Activated CD4-positive, alpha-beta T cell treated with anti-CD3 and anti-CD28 coated beads, Interleukin-2, amount 50 U/mL, for 4 hours (primary cell): ENCODE results near the gene RELL2.
A peak's percentile ranks its signal among the peaks of the same experiment; 100 is the strongest.

Experiments
- DNase-seq, 2 experiments: peaks; one replicate each; pipeline ENCODE4 v3.0.0-alpha.2; 2020

RELL2 gene

GRCh38 chr5:141650851-141651727, 14.3 kb downstream of the RELL2 start, which contains the start of gene FCHSD1:
FCHSD1 (minus strand) TSS chr5:141651418; CDS start chr5:141651368, 50 bp downstream.
- peak; percentile 63 to 64 for DNase-seq

GRCh38 chr5:141651728-141652105, 14.9 kb downstream of the RELL2 start:
- no peak for DNase-seq

- no peak for DNase-seq
Measured at GRCh38 chr5:141654298-141654697, 17.5 kb downstream of the RELL2 start.

GRCh38 chr5:141655020-141655419, 18.2 kb downstream of the RELL2 start:
- no peak for DNase-seq

GRCh38 chr5:141656396-141656795, 19.6 kb downstream of the RELL2 start:
- no peak for DNase-seq

- no peak for DNase-seq
Measured at GRCh38 chr5:141657404-141657803, 20.6 kb downstream of the RELL2 start.

- DNase-seq = no peak
Measured at GRCh38 chr5:141657937-141658545, 21.2 kb downstream of the RELL2 start.

- no peak for DNase-seq
Measured at GRCh38 chr5:141662028-141662427, 25.2 kb downstream of the RELL2 start.

GRCh38 chr5:141663506-141663905, 26.7 kb downstream of the RELL2 start:
- no peak for DNase-seq

GRCh38 chr5:141664733-141665461, 28.1 kb downstream of the RELL2 start:
- DNase-seq = peak; percentile 67 to 68

- no peak for DNase-seq
Measured at GRCh38 chr5:141665995-141666940, 29.5 kb downstream of the RELL2 start.

- DNase-seq = no peak
Measured at GRCh38 chr5:141668601-141669265, 31.9 kb downstream of the RELL2 start.

GRCh38 chr5:141669520-141669919, 32.7 kb downstream of the RELL2 start:
- no peak for DNase-seq

GRCh38 chr5:141672071-141672840, 35.5 kb downstream of the RELL2 start:
- DNase-seq = no peak

GRCh38 chr5:141672841-141673813, 36.3 kb downstream of the RELL2 start:
- no peak for DNase-seq

GRCh38 chr5:141674747-141675146, 38.0 kb downstream of the RELL2 start:
- no peak for DNase-seq

GRCh38 chr5:141675672-141676071, 38.9 kb downstream of the RELL2 start:
- DNase-seq = no peak

GRCh38 chr5:141677415-141677814, 40.6 kb downstream of the RELL2 start:
- no peak for DNase-seq

- DNase-seq = no peak
Measured at GRCh38 chr5:141680178-141680577, 43.4 kb downstream of the RELL2 start.

- no peak for DNase-seq
Measured at GRCh38 chr5:141680751-141681201, 44.0 kb downstream of the RELL2 start.
